Liver (tissue), 9 donors: ENCODE data around the gene PRELID3B. TPM values are rescaled to one million over a fixed set of nuclear protein-coding genes. Genes with fewer than 3 reads are reported as not detected.

Experiments used
- DNase-seq: peaks from one replicate; pipeline ENCODE4 v3.0.0-alpha.2; 2017; ENCODE audit warnings: low spot score
- H3K27ac ChIP-seq, 2 donors: one replicate each; pipeline ENCODE4 v1.7.0; 2013; ENCODE audit warnings: inconsistent platforms in 2 of 2, low read length in 2 of 2, control low read depth in 1 of 2, low read depth in 1 of 2, mild to moderate bottlenecking in 1 of 2
- H3K27me3 ChIP-seq, 4 donors: one replicate each; pipeline versions ENCODE4 v1.6.1 to v1.7.0; 2013; ENCODE audit warnings: low read length in 3 of 4, inconsistent platforms in 1 of 4, mild to moderate bottlenecking in 1 of 4, moderate library complexity in 1 of 4; ENCODE audit not compliant: control insufficient read depth in 4 of 4, insufficient read depth in 4 of 4
- H3K36me3 ChIP-seq, 4 donors: one replicate each; pipeline versions ENCODE4 v1.6.1 to v1.7.0; 2013; ENCODE audit warnings: low read length in 3 of 4, mild to moderate bottlenecking in 3 of 4, low read depth in 1 of 4, moderate library complexity in 1 of 4; ENCODE audit not compliant: control insufficient read depth in 4 of 4, insufficient read depth in 3 of 4
- H3K4me1 ChIP-seq, 4 donors: one replicate each; pipeline versions ENCODE4 v1.6.1 to v1.7.0; 2013; ENCODE audit warnings: low read length in 3 of 4, mild to moderate bottlenecking in 3 of 4, moderate library complexity in 1 of 4; ENCODE audit not compliant: control insufficient read depth in 4 of 4, insufficient read depth in 4 of 4
- H3K4me3 ChIP-seq, 3 donors: one replicate each; pipeline versions ENCODE4 v1.6.1 to v1.7.0; 2013; ENCODE audit warnings: low read length in 3 of 3, control low read depth in 1 of 3, low read depth in 1 of 3, mild to moderate bottlenecking in 1 of 3
- H3K9ac ChIP-seq, 2 donors: one replicate each; pipeline ENCODE4 v1.7.0; 2013; ENCODE audit warnings: low read length in 2 of 2, mild to moderate bottlenecking in 2 of 2, moderate library complexity in 2 of 2, control low read depth in 1 of 2, low read depth in 1 of 2
- H3K9me3 ChIP-seq, 4 donors: one replicate each; pipeline versions ENCODE4 v1.6.1 to v1.7.0; 2013; ENCODE audit warnings: low read length in 3 of 4; ENCODE audit not compliant: control insufficient read depth in 4 of 4
- EGR1 ChIP-seq, 2 donors: IDR thresholded peaks; 2 replicates each; pipeline ENCODE4 v1.6.1; 2016 to 2018; ENCODE audit warnings: antibody characterized with exemption in 2 of 2, low read depth in 2 of 2
- HNF4G ChIP-seq: IDR thresholded peaks from 2 replicates; pipeline ENCODE4 v1.6.1; 2016; ENCODE audit warnings: antibody characterized with exemption
- JUND ChIP-seq, 2 donors: IDR thresholded peaks; 2 replicates each; pipeline ENCODE4 v1.6.1; 2016; ENCODE audit warnings: antibody characterized with exemption in 2 of 2
- NR2F2 ChIP-seq: IDR thresholded peaks from 2 replicates; pipeline ENCODE4 v1.6.1; 2016; ENCODE audit warnings: antibody characterized with exemption
- RXRA ChIP-seq, 2 donors: IDR thresholded peaks; 2 replicates each; pipeline ENCODE4 v1.6.1; 2017 to 2018; ENCODE audit warnings: antibody characterized with exemption in 2 of 2, mild to moderate bottlenecking in 1 of 2
- SP1 ChIP-seq: IDR thresholded peaks from 2 replicates; pipeline ENCODE4 v1.6.1; 2018; ENCODE audit warnings: antibody characterized with exemption, mild to moderate bottlenecking
- TAF1 ChIP-seq: conservative IDR thresholded peaks from 2 replicates; pipeline ENCODE4 v1.6.1; 2016; ENCODE audit warnings: antibody characterized with exemption, mild to moderate bottlenecking
- YY1 ChIP-seq: IDR thresholded peaks from 2 replicates; pipeline ENCODE4 v1.6.1; 2016; ENCODE audit warnings: antibody characterized with exemption, mild to moderate bottlenecking
- WGBS: extraction: QIAGEN DNeasy Blood & Tissue Kit; methylation state at CpG from one replicate; pipeline ENCODE4 v1.1.7; 2013; 5-methylcytosine and 5-hydroxymethylcytosine counted together
- polyA plus RNA-seq, 2 donors: library from polyadenylated mRNA; stranded (reverse) in 1 of 2; unstranded in 1 of 2; fragments of 200-250 nt in 1 of 2; fragments of >200 nt in 1 of 2; fragmentation: Nextera tagmentation in 1 of 2; extraction: Ambion mirVana in 1 of 2; gene quantifications; one replicate each; pipeline versions ENCODE4 v1.2.1 to v1.2.3, GENCODE V29; 2013 to 2015
- total RNA-seq, 2 donors: library from RNA; depleted of rRNA; stranded (reverse); fragments of >200 nt; gene quantifications; one replicate each; pipeline ENCODE4 v1.2.3, GENCODE V29; 2014
- TF ChIP-seq, protein P1 (sequence below): IDR thresholded peaks from 2 replicates; pipeline ENCODE4 v1.6.1; 2016; ENCODE audit warnings: antibody characterized with exemption
- TF ChIP-seq, protein P2 (sequence below): fragments of 150-350 bp; IDR thresholded peaks from 2 replicates; pipeline ENCODE4 v1.5.1; 2017; ENCODE audit warnings: improper control_type of control experiment, low read depth, low read length; ENCODE audit not compliant: missing input control
- donor health status: healthy.
- donor health status: healthy.
- donor health status: healthy.
- donor health status: healthy.
- donor health status: healthy.

PRELID3B gene
- total and polyA plus RNA-seq, 4 donors: 18.2 to 38.1 (median 25.3) TPM

DNA sequence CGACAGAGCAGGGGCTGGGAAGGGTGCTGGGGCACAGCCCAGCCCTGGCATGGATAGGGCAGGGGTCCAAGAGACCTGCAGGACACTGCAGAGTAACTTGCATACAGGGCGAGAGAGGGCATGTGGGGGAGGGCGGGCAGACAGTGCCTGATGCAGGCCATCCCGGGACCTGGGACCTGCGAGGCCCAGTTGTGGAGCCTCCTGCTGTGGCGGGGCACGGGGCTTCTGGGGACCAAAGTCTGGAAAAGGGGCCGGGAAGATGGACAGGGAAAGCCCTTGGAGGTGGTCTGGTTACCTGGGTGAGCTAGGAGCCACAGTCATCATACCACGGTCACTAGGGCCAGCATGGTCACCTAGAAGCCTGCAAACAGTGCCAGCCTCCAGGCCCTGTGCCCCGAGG lies 23.8 kb downstream of the PRELID3B start:
- Histone ChIP-seq H3K27me3 (no peaks in the 10 kb centered on the region), H3K9ac (no peak overlapping the region), H3K4me3 (no peak overlapping the region), H3K27ac (no peak overlapping the region), H3K9me3 (no peaks in the 10 kb centered on the region), H3K4me1 (peaks cover 0 to 6% (median 4%) of the 10 kb centered on the region in 4 donors), H3K36me3 (peaks cover 0 to 8% (median 2%) of the 10 kb centered on the region in 4 donors)
- WGBS: 95% methylated on average over 10 of the region's 10 CpGs
- TF ChIP-seq, protein P1, sequence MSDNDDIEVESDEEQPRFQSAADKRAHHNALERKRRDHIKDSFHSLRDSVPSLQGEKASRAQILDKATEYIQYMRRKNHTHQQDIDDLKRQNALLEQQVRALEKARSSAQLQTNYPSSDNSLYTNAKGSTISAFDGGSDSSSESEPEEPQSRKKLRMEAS: no peak
- no peak for TF ChIP-seq EGR1 (IDR thresholded peaks at IDR 0.05; ENCODE audit: low read depth in 2 of 2)
- no peak for TF ChIP-seq JUND (IDR thresholded peaks at IDR 0.05)
- DNase-seq: no peak

DNA sequence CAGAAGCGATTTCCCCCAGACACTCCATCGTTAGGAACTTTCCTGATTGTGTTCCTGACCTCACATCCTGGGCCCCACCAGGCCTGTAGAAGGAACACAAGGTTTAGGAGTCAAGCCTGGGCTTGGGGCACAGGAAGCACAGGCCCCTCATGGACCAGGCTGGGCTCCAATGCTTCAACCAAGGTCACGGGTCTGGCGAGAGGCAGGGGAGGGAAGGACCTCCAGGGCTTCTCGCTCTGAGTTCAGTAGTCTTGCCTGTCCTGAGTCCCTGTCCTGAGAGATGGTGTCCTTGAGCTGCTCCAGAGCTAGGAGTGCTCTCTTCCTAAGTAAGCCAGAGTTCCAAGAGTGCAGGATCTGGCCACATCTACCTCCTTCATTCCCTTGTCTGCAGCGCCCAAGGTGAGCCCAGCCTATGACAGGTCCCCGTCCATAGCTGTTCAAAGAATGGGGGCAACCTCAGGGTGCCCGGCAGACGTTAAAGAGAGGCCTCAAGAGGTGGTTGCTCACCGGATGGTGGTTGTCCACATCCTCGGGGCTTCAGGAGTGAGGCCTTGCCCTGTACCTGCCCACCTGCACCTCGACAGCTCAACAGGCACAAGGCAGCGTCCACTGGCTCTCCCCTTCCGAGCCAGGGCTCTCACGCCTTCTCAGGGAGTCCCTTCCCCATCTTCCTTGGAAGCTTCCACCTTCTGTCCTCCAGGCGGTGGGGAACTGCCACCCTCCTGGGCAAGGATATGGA lies 24.9 kb downstream of the PRELID3B start:
- Histone ChIP-seq H3K4me3 (no peak overlapping the region), H3K36me3 (peaks cover 0 to 4% (median 0%) of the 10 kb centered on the region in 4 donors), H3K9ac (no peak overlapping the region), H3K27ac (no peak overlapping the region), H3K9me3 (no peaks in the 10 kb centered on the region), H3K27me3 (no peaks in the 10 kb centered on the region), H3K4me1 (no peaks in the 10 kb centered on the region)
- DNase-seq: no peak
- 95% methylated on average over 16 of the region's 16 CpGs for WGBS
- TF ChIP-seq SP1 (no peak), HNF4G (no peak), YY1 (no peak), NR2F2 (no peak), TAF1 (no peak), RXRA (IDR thresholded peaks at IDR 0.05) (no peak), JUND (IDR thresholded peaks at IDR 0.05) (no peak)

DNA sequence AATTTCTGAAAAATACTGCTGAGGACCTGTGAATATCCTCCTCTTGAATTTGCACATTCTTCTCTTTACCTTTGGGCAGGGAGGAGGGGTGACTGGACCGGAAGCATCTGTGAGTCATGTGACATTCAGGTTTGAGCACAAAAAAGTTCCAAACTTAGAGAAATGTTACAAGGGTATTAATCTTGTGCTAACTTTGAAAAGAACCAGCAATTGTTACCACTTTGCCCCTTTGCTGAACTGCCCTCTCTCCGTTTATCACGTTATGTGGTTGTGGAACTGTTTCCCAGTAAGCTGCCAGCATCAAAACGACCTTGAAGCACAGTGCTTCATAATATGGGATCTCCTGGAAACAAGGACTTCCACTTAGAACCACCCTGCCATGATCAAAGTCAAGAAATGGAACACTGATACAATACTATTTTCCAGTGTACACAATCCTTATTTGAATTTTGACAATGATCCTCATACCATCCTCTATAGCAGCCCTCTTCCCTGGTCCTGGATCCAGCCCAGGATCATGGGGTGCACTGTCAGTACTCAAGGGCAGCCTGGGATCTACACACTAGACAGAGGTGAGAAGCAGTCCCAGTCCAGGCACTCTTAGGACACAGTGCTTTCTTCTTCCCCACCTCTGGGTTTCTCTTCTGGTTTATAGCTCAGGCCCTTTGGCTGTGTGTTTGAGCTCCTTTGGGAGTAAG lies 25.6 kb downstream of the PRELID3B start:
- Histone ChIP-seq H3K36me3 (no peaks in the 10 kb centered on the region), H3K27ac (no peak overlapping the region), H3K27me3 (no peaks in the 10 kb centered on the region), H3K9me3 (no peaks in the 10 kb centered on the region), H3K4me3 (no peak overlapping the region), H3K9ac (no peak overlapping the region), H3K4me1 (no peaks in the 10 kb centered on the region)
- no peak for DNase-seq
- no peak for TF ChIP-seq RXRA (IDR thresholded peaks at IDR 0.05)
- TF ChIP-seq, protein P2, sequence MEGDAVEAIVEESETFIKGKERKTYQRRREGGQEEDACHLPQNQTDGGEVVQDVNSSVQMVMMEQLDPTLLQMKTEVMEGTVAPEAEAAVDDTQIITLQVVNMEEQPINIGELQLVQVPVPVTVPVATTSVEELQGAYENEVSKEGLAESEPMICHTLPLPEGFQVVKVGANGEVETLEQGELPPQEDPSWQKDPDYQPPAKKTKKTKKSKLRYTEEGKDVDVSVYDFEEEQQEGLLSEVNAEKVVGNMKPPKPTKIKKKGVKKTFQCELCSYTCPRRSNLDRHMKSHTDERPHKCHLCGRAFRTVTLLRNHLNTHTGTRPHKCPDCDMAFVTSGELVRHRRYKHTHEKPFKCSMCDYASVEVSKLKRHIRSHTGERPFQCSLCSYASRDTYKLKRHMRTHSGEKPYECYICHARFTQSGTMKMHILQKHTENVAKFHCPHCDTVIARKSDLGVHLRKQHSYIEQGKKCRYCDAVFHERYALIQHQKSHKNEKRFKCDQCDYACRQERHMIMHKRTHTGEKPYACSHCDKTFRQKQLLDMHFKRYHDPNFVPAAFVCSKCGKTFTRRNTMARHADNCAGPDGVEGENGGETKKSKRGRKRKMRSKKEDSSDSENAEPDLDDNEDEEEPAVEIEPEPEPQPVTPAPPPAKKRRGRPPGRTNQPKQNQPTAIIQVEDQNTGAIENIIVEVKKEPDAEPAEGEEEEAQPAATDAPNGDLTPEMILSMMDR: no peak
- TF ChIP-seq, protein P1: no peak
- WGBS: 76% methylated on average over 4 of the region's 4 CpGs
